ENCODE results near the gene GIPC2. TPM values are rescaled to one million over a fixed set of nuclear protein-coding genes. Genes with fewer than 3 reads are reported as not detected.

Gene GIPC2
- total RNA-seq, 6 donors from 2014 or later, result 0.33 to 4.1 (median 1.8) TPM

DNA sequence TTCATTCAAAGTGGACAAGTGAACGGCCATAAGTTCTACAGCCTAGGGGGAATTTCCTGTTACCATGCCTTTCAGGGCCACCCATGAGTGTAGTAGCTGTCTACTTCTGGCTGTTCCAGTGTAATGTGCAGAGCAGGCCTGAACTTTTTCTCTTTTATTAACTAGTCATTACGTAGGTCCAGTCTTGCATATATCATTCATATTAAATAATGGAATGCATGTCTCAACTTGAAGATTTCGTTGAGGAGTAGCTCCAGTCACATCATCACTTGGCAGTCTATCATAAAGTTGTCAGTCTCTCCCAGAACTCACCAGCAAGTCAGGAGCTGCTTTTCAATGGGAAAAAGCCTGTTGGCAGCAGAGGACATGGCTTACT lies 12.0 kb upstream of the GIPC2 start:
- Histone ChIP-seq H3K4me3 (no peak overlapping the region), H3K4me1 (peaks cover 0 to 6% (median 0%) of the 10 kb centered on the region in 4 donors), H3K27me3 (no peaks in the 10 kb centered on the region), H3K9me3 (no peaks in the 10 kb centered on the region), H3K36me3 (no peaks in the 10 kb centered on the region), H3K27ac (no peak overlapping the region)
- TF ChIP-seq, protein P1, sequence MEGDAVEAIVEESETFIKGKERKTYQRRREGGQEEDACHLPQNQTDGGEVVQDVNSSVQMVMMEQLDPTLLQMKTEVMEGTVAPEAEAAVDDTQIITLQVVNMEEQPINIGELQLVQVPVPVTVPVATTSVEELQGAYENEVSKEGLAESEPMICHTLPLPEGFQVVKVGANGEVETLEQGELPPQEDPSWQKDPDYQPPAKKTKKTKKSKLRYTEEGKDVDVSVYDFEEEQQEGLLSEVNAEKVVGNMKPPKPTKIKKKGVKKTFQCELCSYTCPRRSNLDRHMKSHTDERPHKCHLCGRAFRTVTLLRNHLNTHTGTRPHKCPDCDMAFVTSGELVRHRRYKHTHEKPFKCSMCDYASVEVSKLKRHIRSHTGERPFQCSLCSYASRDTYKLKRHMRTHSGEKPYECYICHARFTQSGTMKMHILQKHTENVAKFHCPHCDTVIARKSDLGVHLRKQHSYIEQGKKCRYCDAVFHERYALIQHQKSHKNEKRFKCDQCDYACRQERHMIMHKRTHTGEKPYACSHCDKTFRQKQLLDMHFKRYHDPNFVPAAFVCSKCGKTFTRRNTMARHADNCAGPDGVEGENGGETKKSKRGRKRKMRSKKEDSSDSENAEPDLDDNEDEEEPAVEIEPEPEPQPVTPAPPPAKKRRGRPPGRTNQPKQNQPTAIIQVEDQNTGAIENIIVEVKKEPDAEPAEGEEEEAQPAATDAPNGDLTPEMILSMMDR (IDR thresholded peaks at IDR 0.05), result no peak
- TF ChIP-seq POLR2A (IDR thresholded peaks at IDR 0.05) (no peak), POLR2AphosphoS5 (IDR thresholded peaks at IDR 0.05) (no peak), EP300 (IDR thresholded peaks at IDR 0.05) (no peak)
- DNase-seq (no peak), ATAC-seq (ENCODE audit: low FRiP score in 2 of 2) (no peak)
- WGBS, 2 donors, result 74 to 83% methylated on average over 3 of the region's 3 CpGs

DNA sequence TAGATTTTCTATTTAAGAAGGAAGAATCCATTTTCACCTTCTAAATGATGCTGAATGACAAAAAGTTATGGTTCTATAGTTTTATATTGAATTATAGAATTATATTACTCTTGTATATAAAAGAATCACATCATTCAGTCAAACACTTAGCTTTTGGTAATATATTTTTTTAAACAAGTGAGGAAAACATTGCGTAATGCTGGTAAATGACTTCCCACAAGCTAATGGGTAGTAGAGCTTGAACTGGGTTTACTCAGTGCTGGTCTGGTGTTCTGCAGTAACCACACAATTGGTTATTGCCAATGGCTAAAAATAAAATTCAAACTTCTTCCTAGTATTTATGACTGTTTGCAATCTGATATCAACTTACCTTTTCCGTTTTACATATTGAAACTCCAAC lies 10.6 kb upstream of the GIPC2 start:
- no peaks in the 10 kb centered on the region for H3K27me3 ChIP-seq
- TF ChIP-seq POLR2A (IDR thresholded peaks at IDR 0.05) (no peak), POLR2AphosphoS5 (IDR thresholded peaks at IDR 0.05) (no peak), EP300 (IDR thresholded peaks at IDR 0.05) (no peak)
- TF ChIP-seq, protein P1 (IDR thresholded peaks at IDR 0.05), result no peak
- no peaks in the 10 kb centered on the region for H3K9me3 ChIP-seq
- ATAC-seq (ENCODE audit: low FRiP score in 2 of 2) (no peak), DNase-seq (no peak)
- peaks cover 0 to 6% (median 0%) of the 10 kb centered on the region in 4 donors for H3K4me1 ChIP-seq
- WGBS, 2 donors, result 93 to 95% methylated on average over 2 of the region's 2 CpGs
- no peaks in the 10 kb centered on the region for H3K36me3 ChIP-seq
- H3K27ac ChIP-seq, result no peak overlapping the region
- H3K4me3 ChIP-seq, result no peak overlapping the region

DNA sequence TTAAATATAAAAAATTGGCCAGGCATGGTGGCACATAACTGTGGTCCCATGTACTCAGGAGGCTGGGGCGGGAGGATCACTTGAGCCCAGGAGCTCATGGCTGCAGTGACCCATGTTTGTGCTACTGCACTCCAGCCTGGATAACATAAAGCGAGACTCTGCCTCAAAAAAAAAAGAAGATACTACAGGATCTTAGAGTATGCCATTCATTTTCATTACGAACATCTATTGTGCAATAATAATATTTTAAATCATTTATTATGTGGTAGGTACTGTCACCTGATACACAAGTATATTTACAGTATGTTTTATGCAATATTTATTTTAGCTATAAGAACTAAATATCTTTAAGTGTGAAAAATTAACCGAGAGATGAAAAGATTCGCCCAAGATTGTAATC lies 9.3 kb upstream of the GIPC2 start:
- DNase-seq (no peak), ATAC-seq (ENCODE audit: low FRiP score in 2 of 2) (no peak)
- no peak overlapping the region for H3K4me3 ChIP-seq
- no peaks in the 10 kb centered on the region for H3K27me3 ChIP-seq
- peaks cover 0 to 6% (median 0%) of the 10 kb centered on the region in 4 donors for H3K4me1 ChIP-seq
- H3K36me3 ChIP-seq, result no peaks in the 10 kb centered on the region
- WGBS, 2 donors, result 75 to 78% methylated on average over 5 of the region's 5 CpGs
- TF ChIP-seq POLR2AphosphoS5 (IDR thresholded peaks at IDR 0.05) (no peak), POLR2A (IDR thresholded peaks at IDR 0.05) (no peak), EP300 (IDR thresholded peaks at IDR 0.05) (no peak)
- TF ChIP-seq, protein P1 (IDR thresholded peaks at IDR 0.05), result no peak
- no peak overlapping the region for H3K27ac ChIP-seq
- H3K9me3 ChIP-seq, result no peaks in the 10 kb centered on the region

DNA sequence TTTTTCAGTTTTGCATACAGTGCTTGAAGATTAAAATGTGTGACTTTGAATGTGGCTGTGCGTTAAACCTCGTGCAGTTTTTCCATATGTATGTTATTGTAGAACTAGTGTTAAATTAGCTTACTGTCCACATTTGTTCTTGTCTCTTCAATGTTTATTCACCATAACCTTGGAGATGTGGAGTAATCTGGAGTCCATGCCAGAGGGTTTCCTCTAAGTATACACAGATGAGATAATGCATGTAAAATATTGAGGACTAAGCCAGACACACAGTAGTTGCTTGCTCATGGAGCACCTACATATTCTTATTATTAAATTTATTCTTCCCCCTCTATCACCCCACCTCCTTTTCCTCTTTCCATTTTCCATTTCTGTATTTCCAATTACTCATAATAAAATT lies 7.7 kb upstream of the GIPC2 start:
- Histone ChIP-seq H3K4me3 (no peak overlapping the region), H3K36me3 (no peaks in the 10 kb centered on the region), H3K4me1 (peaks cover 0 to 6% (median 0%) of the 10 kb centered on the region in 4 donors), H3K27ac (no peak overlapping the region), H3K27me3 (no peaks in the 10 kb centered on the region), H3K9me3 (no peaks in the 10 kb centered on the region)
- no peak for TF ChIP-seq EP300 (IDR thresholded peaks at IDR 0.05)
- TF ChIP-seq, protein P1 (IDR thresholded peaks at IDR 0.05), result no peak
- TF ChIP-seq POLR2A (IDR thresholded peaks at IDR 0.05), result no peak
- no peak for TF ChIP-seq POLR2AphosphoS5 (IDR thresholded peaks at IDR 0.05)
- DNase-seq (no peak), ATAC-seq (ENCODE audit: low FRiP score in 2 of 2) (no peak)
- WGBS, 2 donors, result 46 to 55% methylated on average over 2 of the region's 2 CpGs

DNA sequence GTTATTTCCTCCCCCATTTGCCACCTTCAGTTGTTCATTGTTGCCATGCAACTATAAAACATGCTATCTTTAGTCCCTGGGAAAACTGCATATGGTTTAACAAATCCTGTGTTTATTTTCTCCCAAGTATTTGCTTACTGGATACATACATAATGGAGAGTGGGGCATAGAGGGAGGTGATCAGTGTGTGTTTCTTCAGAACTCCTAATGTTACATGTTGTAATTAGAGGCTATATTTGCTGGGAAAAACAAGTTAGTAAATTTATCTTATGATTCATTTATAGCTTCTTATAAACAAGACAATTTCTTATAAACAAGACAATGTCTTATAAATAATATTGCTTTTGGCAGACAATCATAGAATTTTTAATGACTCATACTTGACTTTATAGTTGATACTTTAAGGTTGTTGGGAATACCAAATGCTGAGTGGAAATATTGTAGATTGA lies 7.3 kb upstream of the GIPC2 start:
- Histone ChIP-seq H3K9me3 (no peaks in the 10 kb centered on the region), H3K27ac (no peak overlapping the region), H3K4me1 (peaks cover 0 to 6% (median 0%) of the 10 kb centered on the region in 4 donors), H3K4me3 (no peak overlapping the region), H3K27me3 (no peaks in the 10 kb centered on the region), H3K36me3 (no peaks in the 10 kb centered on the region)
- no peak for ATAC-seq (ENCODE audit: low FRiP score in 2 of 2)
- DNase-seq, result no peak
- no peak for TF ChIP-seq POLR2A (IDR thresholded peaks at IDR 0.05)
- no peak for TF ChIP-seq EP300 (IDR thresholded peaks at IDR 0.05)
- TF ChIP-seq, protein P1 (IDR thresholded peaks at IDR 0.05), result no peak
- TF ChIP-seq POLR2AphosphoS5 (IDR thresholded peaks at IDR 0.05), result no peak
